Progenitor cell of endocrine pancreas (in vitro differentiated cells): ENCODE results near the gene PTPRT. TPM values are rescaled to one million over a fixed set of nuclear protein-coding genes. Genes with fewer than 3 reads are reported as not detected.

Source experiments
- DNase-seq: peaks from one replicate; pipeline ENCODE4 v3.0.0; 2021; ENCODE audit warnings: low spot score; ENCODE audit not compliant: unreplicated experiment
- H3K27ac Mint-ChIP-seq: 2 replicates; pipeline ENCODE4 v1.8.0; 2021; ENCODE audit warnings: mild to moderate bottlenecking, moderate library complexity, mixed read lengths
- H3K27me3 Mint-ChIP-seq: 2 replicates; pipeline ENCODE4 v1.8.0; 2021; ENCODE audit warnings: mixed read lengths
- H3K36me3 Mint-ChIP-seq: 2 replicates; pipeline ENCODE4 v1.8.0; 2022; ENCODE audit warnings: mixed read lengths; ENCODE audit not compliant: insufficient read depth
- H3K4me1 Mint-ChIP-seq: 2 replicates; pipeline ENCODE4 v1.8.0; 2021; ENCODE audit warnings: low read depth, mixed read lengths
- H3K4me3 Mint-ChIP-seq: 2 replicates; pipeline ENCODE4 v1.8.0; 2021; ENCODE audit warnings: low read depth, mild to moderate bottlenecking, moderate library complexity, mixed read lengths
- H3K9me3 Mint-ChIP-seq: 2 replicates; pipeline ENCODE4 v1.8.0; 2021; ENCODE audit warnings: low read depth, mixed read lengths
- CTCF ChIP-seq: fragments of 200-600 bp; sonication (generic); IDR thresholded peaks from one replicate; pipeline ENCODE4 v1.5.0; 2021; ENCODE audit warnings: antibody characterized with exemption, mild to moderate bottlenecking; ENCODE audit not compliant: unreplicated experiment
- total RNA-seq: library from RNA; stranded (reverse); gene quantifications from 2 replicates; pipeline ENCODE4 v1.2.1, GENCODE V29; 2021

The PTPRT gene
- total RNA-seq, 1 donor from 2014 or later = 65.9 TPM

- Mint-ChIP-seq H3K4me1 (peaks cover 8% of the 10 kb centered on the region), H3K27me3 (peaks cover 3% of the 10 kb centered on the region), H3K36me3 (peaks cover 26% of the 10 kb centered on the region), H3K4me3 (no peak overlapping the region), H3K9me3 (no peaks in the 10 kb centered on the region), H3K27ac (no peak overlapping the region)
- DNase-seq = no peak
- TF ChIP-seq CTCF = no peak
Observed at GRCh38 chr20:42443200-42443599, 746.5 kb downstream of the PTPRT start.

- Mint-ChIP-seq H3K4me1 (peaks cover 8% of the 10 kb centered on the region), H3K36me3 (peaks cover 24% of the 10 kb centered on the region), H3K9me3 (no peaks in the 10 kb centered on the region), H3K4me3 (no peak overlapping the region), H3K27ac (no peak overlapping the region), H3K27me3 (peaks cover 3% of the 10 kb centered on the region)
- TF ChIP-seq CTCF = no peak
- DNase-seq = no peak
Observed at GRCh38 chr20:42442716-42443115, 747.0 kb downstream of the PTPRT start.

GRCh38 chr20:42441864-42442331, 747.8 kb downstream of the PTPRT start:
- no peaks in the 10 kb centered on the region for H3K9me3 Mint-ChIP-seq

GRCh38 chr20:42441196-42441863, 748.4 kb downstream of the PTPRT start:
- peaks cover 3% of the 10 kb centered on the region for H3K27me3 Mint-ChIP-seq

More at GRCh38 chr20:42441864-42442331, 747.8 kb downstream of the PTPRT start:
- no peak overlapping the region for H3K4me3 Mint-ChIP-seq
- H3K4me1 Mint-ChIP-seq = peaks cover 8% of the 10 kb centered on the region
- TF ChIP-seq CTCF = no peak
- H3K27ac Mint-ChIP-seq = peak overlapping the region; percentile 39
- peaks cover 17% of the 10 kb centered on the region for H3K36me3 Mint-ChIP-seq
- peaks cover 3% of the 10 kb centered on the region for H3K27me3 Mint-ChIP-seq
- DNase-seq = no peak

GRCh38 chr20:42435230-42435629, 754.5 kb downstream of the PTPRT start:
- Mint-ChIP-seq H3K27ac (no peak overlapping the region), H3K9me3 (no peaks in the 10 kb centered on the region), H3K27me3 (no peaks in the 10 kb centered on the region), H3K4me1 (peaks cover 13% of the 10 kb centered on the region), H3K36me3 (peaks cover 2% of the 10 kb centered on the region), H3K4me3 (no peak overlapping the region)
- TF ChIP-seq CTCF = no peak
- DNase-seq = no peak

More at GRCh38 chr20:42441196-42441863, 748.4 kb downstream of the PTPRT start:
- peaks cover 15% of the 10 kb centered on the region for H3K36me3 Mint-ChIP-seq
- no peak overlapping the region for H3K4me3 Mint-ChIP-seq
- no peak overlapping the region for H3K27ac Mint-ChIP-seq
- no peaks in the 10 kb centered on the region for H3K9me3 Mint-ChIP-seq
- peaks cover 5% of the 10 kb centered on the region for H3K4me1 Mint-ChIP-seq
- TF ChIP-seq CTCF = no peak
- no peak for DNase-seq
